NCI-H2196 treated with DMSO at 0.1 percent for 48 hours (cell line): Measurements from ENCODE around the gene ENTPD6.
"Not testable (repeated sequence)": the region's sequence is repeated elsewhere in the genome, so short reads cannot be mapped to it uniquely, and the experiment has no call there.

Experiments used
- DNase-seq: peaks from one replicate; lab custom pipeline; 2025; ENCODE audit not compliant: unreplicated experiment; lab: John Stamatoyannopoulos, UW

ENTPD6 gene

GRCh38 chr20:25254986-25255680, 59.6 kb downstream of the ENTPD6 start:
- no peak for DNase-seq

GRCh38 chr20:25256226-25256859, 60.8 kb downstream of the ENTPD6 start:
- no peak for DNase-seq

GRCh38 chr20:25257130-25257529, 61.6 kb downstream of the ENTPD6 start:
- no peak for DNase-seq

GRCh38 chr20:25257756-25258475, 62.4 kb downstream of the ENTPD6 start:
- DNase-seq: no peak

- no peak for DNase-seq
Observed at GRCh38 chr20:25258476-25258805, 62.9 kb downstream of the ENTPD6 start.

- no peak for DNase-seq
Observed at GRCh38 chr20:25258828-25259227, 63.3 kb downstream of the ENTPD6 start.

GRCh38 chr20:25259358-25259757, 63.8 kb downstream of the ENTPD6 start:
- no peak for DNase-seq

- no peak for DNase-seq
Observed at GRCh38 chr20:25259788-25260254, 64.3 kb downstream of the ENTPD6 start.

- DNase-seq: not testable (repeated sequence)
Observed at GRCh38 chr20:25260770-25261437, 65.4 kb downstream of the ENTPD6 start.

GRCh38 chr20:25269057-25269832, 73.7 kb downstream of the ENTPD6 start:
- no peak for DNase-seq

GRCh38 chr20:25269833-25270170, 74.3 kb downstream of the ENTPD6 start:
- no peak for DNase-seq

GRCh38 chr20:25270829-25271251, 75.3 kb downstream of the ENTPD6 start:
- no peak for DNase-seq

GRCh38 chr20:25271486-25272222, 76.1 kb downstream of the ENTPD6 start:
- no peak for DNase-seq

GRCh38 chr20:25272223-25273000, 76.9 kb downstream of the ENTPD6 start:
- DNase-seq: no peak

- no peak for DNase-seq
Observed at GRCh38 chr20:25273046-25273445, 77.5 kb downstream of the ENTPD6 start.

GRCh38 chr20:25273541-25274358, 78.2 kb downstream of the ENTPD6 start:
- no peak for DNase-seq

- DNase-seq: no peak
Observed at GRCh38 chr20:25274481-25274880, 79.0 kb downstream of the ENTPD6 start.
